Ovary (tissue), 9 donors: ENCODE data around the gene EVC2. TPM values are rescaled to one million over a fixed set of nuclear protein-coding genes. Genes with fewer than 3 reads are reported as not detected.

Experiments
- DNase-seq, 5 donors: peaks; one replicate each; pipeline ENCODE4 v3.0.0-alpha.2; 2019 to 2020
- H3K27ac ChIP-seq, 2 donors: fragments of 200-600 bp; one replicate each; pipeline versions ENCODE4 v1.5.1 to v1.8.0; 2019 to 2022
- H3K27me3 ChIP-seq: fragments of 200-600 bp; one replicate; pipeline ENCODE4 v1.8.0; 2022
- H3K36me3 ChIP-seq: fragments of 200-600 bp; sonication (generic); one replicate; pipeline ENCODE4 v1.5.1; 2019
- H3K4me1 ChIP-seq: one replicate; pipeline ENCODE4 v1.8.1; 2013; ENCODE audit warnings: mild to moderate bottlenecking, moderate library complexity; ENCODE audit not compliant: insufficient read depth
- H3K4me3 ChIP-seq: fragments of 200-600 bp; sonication (generic); one replicate; pipeline ENCODE4 v1.5.1; 2017
- H3K9me3 ChIP-seq, 2 donors: fragments of 200-600 bp in 1 of 2; sonication (generic) in 1 of 2; one replicate each; pipeline versions ENCODE4 v1.5.1 to v1.8.1; 2013 to 2019; ENCODE audit warnings: mild to moderate bottlenecking in 1 of 2, moderate library complexity in 1 of 2
- CTCF ChIP-seq, 3 donors: fragments of 450-650 bp in 2 of 3; fragments of 200-600 bp in 1 of 3; IDR thresholded peaks; one replicate each; pipeline versions ENCODE4 v1.5.1 to v1.8.0; 2016 to 2022; ENCODE audit warnings: antibody characterized with exemption in 3 of 3, mild to moderate bottlenecking in 1 of 3
- EP300 ChIP-seq: sonication (generic); formaldehyde crosslinking; IDR thresholded peaks from one replicate; pipeline ENCODE4 v1.6.1; 2017; ENCODE audit warnings: antibody characterized with exemption
- POLR2A ChIP-seq: fragments of 450-650 bp; IDR thresholded peaks from one replicate; pipeline ENCODE4 v1.6.1; 2017; ENCODE audit warnings: antibody characterized with exemption, mild to moderate bottlenecking, moderate library complexity
- WGBS, 3 donors: extraction: QIAGEN DNeasy Blood & Tissue Kit in 1 of 3; methylation state at CpG; one replicate each; pipeline versions ENCODE4 v1.1.5 to v1.1.7; 2013 to 2017; 5-methylcytosine and 5-hydroxymethylcytosine counted together
- intact Hi-C, 4 donors: fragments of 100-400 bp; cut with DNase I; formaldehyde crosslinking; loops; one replicate each; pipeline versions ENCODE4 v1.11.0 to v1.15.1; 2022 to 2023
- polyA plus RNA-seq, 2 donors: library from polyadenylated mRNA; stranded (reverse); fragments of 200-250 nt in 1 of 2; fragments of 350-450 nt in 1 of 2; fragmentation: Illumina TruSeq in 1 of 2; extraction: RNeasy Lipid Tissue Mini Kit (QIAGEN cat#74804) in 1 of 2; gene quantifications; one replicate each; pipeline ENCODE4 v1.2.3, GENCODE V29; 2013 to 2014
- total RNA-seq, 7 donors: library from RNA; depleted of rRNA in 2 of 7; stranded (reverse); fragments of >200 nt in 2 of 7; fragmentation: NEBNext Ultra II Directional in 3 of 7; extraction: Animal tissue kit (Norgen Biotek cat#: 25700) in 3 of 7; gene quantifications; one replicate each; pipeline versions ENCODE4 v1.1.0 to v1.2.4, GENCODE V29; 2016 to 2023
- donor health status: DM: no; HTN: no; CAD: no; lungs with moderate emphysema.
- donor health status: DM: no; HTN: no; CAD: no.
- donor health status: Bipolar disorder and iron deficiency.
- donor health status: DM: yes; HTN: yes; CAD: no.
- donor health status: DM: no; HTN: no; CAD: no.
- donor health status: DM: yes; HTN: yes; CAD: no.

The EVC2 gene
- total and polyA plus RNA-seq, 9 donors, result 8.1 to 19.4 (median 14.0) TPM

- H3K27ac ChIP-seq, result no peak overlapping the region
- WGBS, 3 donors, result 96 to 100% (median 99%) methylated on average over 5 of the region's 5 CpGs
- intact Hi-C loops, result no loop called here
- H3K9me3 ChIP-seq, result no peaks in the 10 kb centered on the region
- no peaks in the 10 kb centered on the region for H3K27me3 ChIP-seq
- H3K36me3 ChIP-seq, result no peaks in the 10 kb centered on the region
- no peak for DNase-seq
- no peak overlapping the region for H3K4me3 ChIP-seq
- no peak for TF ChIP-seq EP300
- TF ChIP-seq CTCF (IDR thresholded peaks at IDR 0.05), result no peak
- TF ChIP-seq POLR2A, result no peak
- H3K4me1 ChIP-seq, result no peaks in the 10 kb centered on the region
Measured at GRCh38 chr4:5746250-5746649, 37.9 kb upstream of the EVC2 start.

GRCh38 chr4:5742968-5743367, 34.6 kb upstream of the EVC2 start:
- H3K27ac ChIP-seq, result no peak overlapping the region
- H3K27me3 ChIP-seq, result no peaks in the 10 kb centered on the region
- H3K4me1 ChIP-seq, result no peaks in the 10 kb centered on the region
- intact Hi-C loops, result no loop called here
- no peak overlapping the region for H3K4me3 ChIP-seq
- H3K36me3 ChIP-seq, result no peaks in the 10 kb centered on the region
- no peak for DNase-seq
- no peak for TF ChIP-seq EP300
- no peak for TF ChIP-seq CTCF (IDR thresholded peaks at IDR 0.05)
- TF ChIP-seq POLR2A, result no peak
- H3K9me3 ChIP-seq, result no peaks in the 10 kb centered on the region
- 86 to 97% (median 95%) methylated on average over 2 of the region's 2 CpGs for WGBS, 3 donors

GRCh38 chr4:5742388-5742787, 34.0 kb upstream of the EVC2 start:
- intact Hi-C loops, result no loop called here
- no peak for DNase-seq
- no peak overlapping the region for H3K4me3 ChIP-seq
- H3K27me3 ChIP-seq, result no peaks in the 10 kb centered on the region
- no peak for TF ChIP-seq POLR2A
- no peak for TF ChIP-seq EP300
- TF ChIP-seq CTCF (IDR thresholded peaks at IDR 0.05), result no peak
- no peaks in the 10 kb centered on the region for H3K9me3 ChIP-seq
- no peaks in the 10 kb centered on the region for H3K4me1 ChIP-seq
- no peaks in the 10 kb centered on the region for H3K36me3 ChIP-seq
- H3K27ac ChIP-seq, result no peak overlapping the region
- 96 to 100% (median 96%) methylated on average over 2 of the region's 2 CpGs for WGBS, 3 donors

- Histone ChIP-seq H3K36me3 (no peaks in the 10 kb centered on the region), H3K4me1 (no peaks in the 10 kb centered on the region), H3K27me3 (no peaks in the 10 kb centered on the region), H3K27ac (no peak overlapping the region), H3K4me3 (no peak overlapping the region), H3K9me3 (no peaks in the 10 kb centered on the region)
- DNase-seq, result no peak
- no peak for TF ChIP-seq EP300
- TF ChIP-seq POLR2A, result no peak
- no peak for TF ChIP-seq CTCF (IDR thresholded peaks at IDR 0.05)
- intact Hi-C loops, result no loop called here
- WGBS, 3 donors, result 95 to 99% (median 96%) methylated on average over 2 of the region's 2 CpGs
Measured at GRCh38 chr4:5738061-5738460, 29.7 kb upstream of the EVC2 start.

- Histone ChIP-seq H3K4me1 (no peaks in the 10 kb centered on the region), H3K27ac (no peak overlapping the region), H3K4me3 (no peak overlapping the region), H3K27me3 (no peaks in the 10 kb centered on the region), H3K9me3 (no peaks in the 10 kb centered on the region), H3K36me3 (no peaks in the 10 kb centered on the region)
- 75 to 88% (median 77%) methylated on average over 3 of the region's 3 CpGs for WGBS, 3 donors
- TF ChIP-seq CTCF (IDR thresholded peaks at IDR 0.05) (no peak), EP300 (no peak), POLR2A (no peak)
- no peak for DNase-seq
- intact Hi-C loops, result no loop called here
Measured at GRCh38 chr4:5735463-5735862, 27.1 kb upstream of the EVC2 start.
